IMR-90 (cell line): Measurements from ENCODE around the gene ZACN. TPM values are rescaled to one million over a fixed set of nuclear protein-coding genes. Genes with fewer than 3 reads are reported as not detected.

ENCODE experiments used
- ATAC-seq: fragments of 200-7000 bp; cut with Tn5 transposase; 2 replicates; pipeline ENCODE4 v1.9.1; 2020; ENCODE audit warnings: low read depth, mild to moderate bottlenecking, moderate library complexity
- BruUV-seq: library from RNA; stranded (reverse); fragments of 400-500 nt; replicated peaks from 2 replicates; lab custom pipeline; 2021; lab: Mats Ljungman, UMichigan
- CTCF ChIA-PET: fragments of 300-600 bp; formaldehyde crosslinking; extraction: SDS; loops from one replicate; lab custom pipeline; 2021; ENCODE audit warnings: antibody characterized with exemption; lab: Yijun Ruan, JAX
- POLR2A ChIA-PET: fragments of 300-600 bp; sonication (Branson Sonifier 250); formaldehyde crosslinking; loops from one replicate; lab custom pipeline; 2022; ENCODE audit warnings: antibody characterized with exemption; ENCODE audit not compliant: unreplicated experiment; lab: Charles Lee
- DNase-seq: peaks from one replicate; pipeline ENCODE4 v3.0.0; 2013
- H2AFZ ChIP-seq: replicated peaks from 2 replicates; pipeline ENCODE3; 2013; ENCODE audit warnings: low read length, mild to moderate bottlenecking; ENCODE audit not compliant: poor library complexity
- H2AK5ac ChIP-seq: 2 replicates; pipeline ENCODE4 v1.6.1; 2013; ENCODE audit warnings: low read depth, low read length, inconsistent platforms
- H2AK9ac ChIP-seq: replicated peaks from 2 replicates; pipeline ENCODE3; 2013; ENCODE audit warnings: mild to moderate bottlenecking, low read depth, low read length, moderate library complexity; ENCODE audit not compliant: poor library complexity
- H2BK120ac ChIP-seq: 2 replicates; pipeline ENCODE4 v1.6.1; 2013; ENCODE audit warnings: low read depth, low read length, inconsistent platforms
- H2BK15ac ChIP-seq: 3 replicates; pipeline ENCODE4 v1.6.1; 2013; ENCODE audit warnings: low read depth, low read length, inconsistent platforms
- H2BK20ac ChIP-seq: 2 replicates; pipeline ENCODE4 v1.6.1; 2013; ENCODE audit warnings: low read depth, mild to moderate bottlenecking, inconsistent platforms, low read length, moderate library complexity
- H2BK5ac ChIP-seq: 2 replicates; pipeline ENCODE4 v1.6.1; 2013; ENCODE audit warnings: mild to moderate bottlenecking, low read depth, low read length, inconsistent platforms; ENCODE audit not compliant: poor library complexity, severe bottlenecking
- H3K14ac ChIP-seq: replicated peaks from 2 replicates; pipeline ENCODE4 v1.6.1; 2013; ENCODE audit warnings: low read depth, low read length, inconsistent platforms
- H3K18ac ChIP-seq: 2 replicates; pipeline ENCODE4 v1.6.1; 2013; ENCODE audit warnings: low read depth, low read length, control low read depth
- H3K23ac ChIP-seq: 2 replicates; pipeline ENCODE4 v1.6.1; 2013; ENCODE audit warnings: low read depth, low read length, inconsistent platforms
- H3K27ac ChIP-seq: 2 replicates; pipeline ENCODE4 v1.5.1; 2013; ENCODE audit warnings: mild to moderate bottlenecking, control low read depth, low read length; ENCODE audit not compliant: insufficient read depth
- H3K27me3 ChIP-seq: 2 replicates; pipeline ENCODE4 v1.6.1; 2013; ENCODE audit warnings: low read length; ENCODE audit not compliant: control insufficient read depth, insufficient read depth
- H3K36me3 ChIP-seq: 2 replicates; pipeline ENCODE4 v1.6.1; 2013; ENCODE audit warnings: low read length, mixed read lengths; ENCODE audit not compliant: control insufficient read depth, insufficient read depth
- H3K4ac ChIP-seq: 2 replicates; pipeline ENCODE4 v1.6.1; 2013; ENCODE audit warnings: low read depth, low read length, inconsistent platforms
- H3K4me1 ChIP-seq: 2 replicates; pipeline ENCODE4 v1.6.1; 2013; ENCODE audit warnings: low read length, mixed read lengths; ENCODE audit not compliant: control insufficient read depth, insufficient read depth
- H3K4me2 ChIP-seq: 2 replicates; pipeline ENCODE4 v1.6.1; 2013; ENCODE audit warnings: low read depth, mild to moderate bottlenecking, control low read depth, low read length, moderate library complexity
- H3K4me3 ChIP-seq: 2 replicates; pipeline ENCODE4 v1.5.1; 2013; ENCODE audit warnings: low read depth, mild to moderate bottlenecking, control low read depth, low read length, moderate library complexity; ENCODE audit not compliant: insufficient read depth
- H3K56ac ChIP-seq: 2 replicates; pipeline ENCODE4 v1.6.1; 2013; ENCODE audit warnings: low read length, inconsistent platforms; ENCODE audit not compliant: insufficient read depth; ENCODE audit errors: extremely low read depth
- H3K79me1 ChIP-seq, 2 experiments: 2 replicates each; pipeline ENCODE4 v1.6.1; 2013; ENCODE audit warnings: low read length in 2 of 2, inconsistent platforms in 1 of 2, low read depth in 1 of 2
- H3K9ac ChIP-seq: 2 replicates; pipeline ENCODE4 v1.6.1; 2013; ENCODE audit warnings: low read depth, low read length, control low read depth
- H3K9me1 ChIP-seq: 2 replicates; pipeline ENCODE4 v1.6.1; 2013; ENCODE audit warnings: low read length, inconsistent platforms; ENCODE audit not compliant: insufficient read depth
- H3K9me3 ChIP-seq: 2 replicates; pipeline ENCODE4 v1.6.1; 2013; ENCODE audit warnings: low read length; ENCODE audit not compliant: control insufficient read depth, insufficient read depth
- H4K20me1 ChIP-seq: 2 replicates; pipeline ENCODE4 v1.6.1; 2013; ENCODE audit warnings: low read length, inconsistent platforms; ENCODE audit not compliant: insufficient read depth
- H4K5ac ChIP-seq: 2 replicates; pipeline ENCODE4 v1.6.1; 2013; ENCODE audit warnings: mild to moderate bottlenecking, low read depth, low read length, control low read depth
- H4K8ac ChIP-seq, 2 experiments: 2 replicates each; pipeline ENCODE4 v1.6.1; 2013; ENCODE audit warnings: low read depth in 2 of 2, low read length in 2 of 2, control low read depth in 1 of 2, inconsistent platforms in 1 of 2
- H4K91ac ChIP-seq: 2 replicates; pipeline ENCODE4 v1.6.1; 2013; ENCODE audit warnings: low read depth, low read length, inconsistent platforms; ENCODE audit not compliant: insufficient read depth
- BHLHE40 ChIP-seq: fragments of 150-350 bp; IDR thresholded peaks from 2 replicates; pipeline ENCODE4 v1.6.1; 2016; ENCODE audit warnings: mild to moderate bottlenecking, low read depth, low read length
- ELK1 ChIP-seq: fragments of 150-350 bp; IDR thresholded peaks from 2 replicates; pipeline ENCODE4 v1.6.1; 2016; ENCODE audit warnings: low read depth, mild to moderate bottlenecking, low read length, moderate library complexity, borderline replicate concordance
- FOS ChIP-seq: fragments of 150-350 bp; IDR thresholded peaks from 2 replicates; pipeline ENCODE4 v1.6.1; 2016; ENCODE audit warnings: low read depth, low read length
- MAFK ChIP-seq: IDR thresholded peaks from 2 replicates; pipeline ENCODE4 v1.6.1; 2012; ENCODE audit warnings: low read depth, low read length, improper control_type of control experiment
- MXI1 ChIP-seq: IDR thresholded peaks from 2 replicates; pipeline ENCODE4 v1.6.1; 2012; ENCODE audit warnings: low read depth, mild to moderate bottlenecking, low read length, moderate library complexity, borderline replicate concordance
- POLR2A ChIP-seq: IDR thresholded peaks from 2 replicates; pipeline ENCODE4 v1.6.1; 2012; ENCODE audit warnings: mild to moderate bottlenecking, low read depth, low read length
- RCOR1 ChIP-seq: IDR thresholded peaks from 2 replicates; pipeline ENCODE4 v1.6.1; 2012; ENCODE audit warnings: mild to moderate bottlenecking, low read length, improper control_type of control experiment; ENCODE audit not compliant: insufficient replicate concordance
- WGBS, 2 experiments: methylation state at CpG; one replicate each; pipeline versions ENCODE4 v1.1.5 to v1.1.7; 2013; ENCODE audit warnings: missing lambda C conversion rate in 2 of 2; ENCODE audit not compliant: insufficient read length in 1 of 2; ENCODE audit errors: extremely low coverage in 2 of 2; 5-methylcytosine and 5-hydroxymethylcytosine counted together
- dilution Hi-C: fragments of 300-500 bp; cut with HindIII; formaldehyde crosslinking; loops from one replicate; pipeline ENCODE4 v1.14.3; 2018; ENCODE audit warnings: low sequenced_read_pairs; ENCODE audit not compliant: unreplicated experiment
- in situ Hi-C: fragments of 300-500 bp; cut with MboI; formaldehyde crosslinking; loops from 3 replicates; pipeline ENCODE4 v1.14.3; 2019; ENCODE audit warnings: low sequenced_read_pairs, inconsistent platforms, mixed read lengths
- intact Hi-C: fragments of 100-400 bp; cut with micrococcal nuclease; formaldehyde crosslinking; loops from 2 replicates; pipeline ENCODE4 v1.10.0; 2022
- polyA plus RNA-seq, 3 experiments: library from polyadenylated mRNA; depleted of rRNA; stranded (reverse); fragments of >200 nt; gene quantifications; 2 replicates each; pipeline ENCODE4 v1.2.3, GENCODE V29; 2012; ENCODE audit warnings: low replicate concordance in 1 of 3
- total RNA-seq: library from RNA; depleted of rRNA; stranded (reverse); fragments of >200 nt; gene quantifications from 2 replicates; pipeline ENCODE4 v1.2.3, GENCODE V29; 2012

ZACN gene
- total and polyA plus RNA-seq, 2 of the 4 experiments (the other 2 are of a cell fraction), result not detected

- peaks cover 65% of the 10 kb centered on the region for H3K36me3 ChIP-seq
- no peak overlapping the region for H4K91ac ChIP-seq
- no peak for ATAC-seq
- H3K18ac ChIP-seq, result no peak overlapping the region
- no peak overlapping the region for H2AK9ac ChIP-seq
- H3K9me1 ChIP-seq, result peaks cover 16% of the 10 kb centered on the region
- no peak overlapping the region for H2BK120ac ChIP-seq
- no peaks in the 10 kb centered on the region; the same call in 1 of the 2 replicates for H3K4me1 ChIP-seq
- no peaks in the 10 kb centered on the region for H3K27me3 ChIP-seq
- no peak overlapping the region for H4K5ac ChIP-seq
- dilution Hi-C loops (no loop called here), intact Hi-C loops (no loop called here), in situ Hi-C loops (no loop called here)
- H4K20me1 ChIP-seq, result peaks cover 36% of the 10 kb centered on the region
- no peak overlapping the region for H2BK15ac ChIP-seq
- WGBS, 2 experiments, result no CpG with 5 or more reads among the region's 4 CpGs
- no peak overlapping the region for H3K4me3 ChIP-seq
- no peak overlapping the region for H2BK20ac ChIP-seq
- peak; percentile 40 for DNase-seq
- no peak overlapping the region for H4K8ac ChIP-seq
- no peaks in the 10 kb centered on the region for H3K9me3 ChIP-seq
- ChIA-PET CTCF (interaction anchor here (0.6 kb wide), 1 partner anchor 40 kb away, joined by 3 read pairs; no protein-coding TSS in a partner anchor), POLR2A (no interaction called here)
- no peak for TF ChIP-seq FOS
- no peak for TF ChIP-seq MAFK
- TF ChIP-seq RCOR1, result no peak
- TF ChIP-seq BHLHE40, result no peak
- TF ChIP-seq ELK1, result no peak
- TF ChIP-seq POLR2A, result no peak
- no peak for TF ChIP-seq MXI1
- no peak overlapping the region for H2AK5ac ChIP-seq
- no peak overlapping the region for H3K4me2 ChIP-seq
- H3K9ac ChIP-seq, result no peak overlapping the region
- H2AFZ ChIP-seq, result peak overlapping the region; percentile 33
- H3K23ac ChIP-seq, result no peak overlapping the region
- no peak overlapping the region for H3K27ac ChIP-seq
- peak overlapping the region; percentile 29; the same call in 1 of the 2 replicates for H3K14ac ChIP-seq
- peak overlapping the region; percentile 35; the same call in 1 of the 2 replicates for H3K4ac ChIP-seq
- no TSS peak for BruUV-seq
- no peak overlapping the region for H3K56ac ChIP-seq
- no peak overlapping the region for H2BK5ac ChIP-seq
- H3K79me1 ChIP-seq, result peaks cover 3 to 60% of the 10 kb centered on the region in 2 experiments
These were observed 24.9 kb upstream of the ZACN start for GRCh38 chr17:76054112-76054476.
